ENCODE measurements around the gene SP8.
"Not testable (repeated sequence)": the region's sequence is repeated elsewhere in the genome, so short reads cannot be mapped to it uniquely, and the experiment has no call there.

Gene SP8

DNA sequence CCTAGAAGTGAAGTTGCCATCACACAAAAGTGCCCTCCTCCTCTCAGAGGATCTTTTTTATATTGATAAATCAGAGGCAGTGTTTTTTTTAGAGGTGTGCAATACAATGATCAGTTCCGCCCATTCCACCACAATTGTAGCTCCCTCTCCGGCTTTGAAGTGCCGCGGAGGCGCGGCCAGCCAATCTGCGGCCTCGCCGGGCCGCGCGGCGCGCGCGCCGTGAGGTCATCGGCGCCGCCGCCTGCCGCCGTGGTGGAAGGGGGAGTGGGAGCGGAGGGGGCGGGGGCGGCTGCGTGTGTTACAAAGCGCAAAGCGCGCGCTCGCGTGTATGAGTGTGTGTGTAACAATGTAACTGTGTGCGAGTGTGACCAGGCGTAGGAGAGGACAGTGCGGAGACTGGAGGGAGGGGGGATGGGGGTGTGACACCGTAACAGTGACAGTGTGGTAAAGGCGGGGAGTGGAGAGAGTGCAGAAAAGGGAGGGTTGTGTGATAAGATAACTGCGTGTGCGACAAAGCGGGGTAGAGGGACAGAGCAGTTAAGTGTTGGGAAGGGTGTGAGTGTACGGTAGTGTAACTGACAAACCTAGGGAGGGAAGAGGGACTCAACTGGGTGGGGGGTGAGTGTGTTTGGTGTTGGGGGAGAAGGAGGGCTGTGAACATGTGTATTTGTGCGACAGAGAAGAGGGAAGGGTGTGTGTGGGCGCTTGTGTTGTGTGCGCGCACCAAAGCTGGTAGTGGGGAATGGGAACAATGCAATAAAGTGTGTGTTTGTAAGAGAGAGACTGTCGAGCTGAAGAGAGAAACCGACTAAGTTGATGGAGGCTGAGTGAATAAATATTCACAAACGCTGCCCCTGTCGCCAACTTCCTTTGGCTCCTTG lies at the start of gene SP8:
Gene SP8, minus strand, starts transcription at position 108 of the 881 bp plus-strand sequence. Its CDS starts 88 bp downstream, at position 20.
- in situ Hi-C loops (cut with MboI; ENCODE audit: low sequenced_read_pairs) = no loop called here

DNA sequence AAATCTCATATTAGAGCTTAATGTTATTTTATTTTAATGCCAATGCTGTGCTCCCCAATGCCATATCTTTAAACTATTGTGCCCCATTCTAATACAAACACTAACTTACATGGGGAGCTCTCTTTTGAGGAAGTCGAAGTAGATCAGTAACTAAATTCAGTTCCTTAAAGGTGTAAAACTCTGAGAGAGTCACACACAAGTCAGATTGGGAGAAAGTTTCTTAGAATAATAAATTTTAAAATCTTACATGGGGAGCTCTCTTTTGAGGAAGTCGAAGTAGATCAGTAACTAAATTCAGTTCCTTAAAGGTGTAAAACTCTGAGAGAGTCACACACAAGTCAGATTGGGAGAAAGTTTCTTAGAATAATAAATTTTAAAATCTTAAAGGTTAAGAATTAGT lies 49.7 kb upstream of the SP8 start:
- in situ Hi-C loops (cut with MboI; ENCODE audit: low sequenced_read_pairs) = not testable (repeated sequence)

DNA sequence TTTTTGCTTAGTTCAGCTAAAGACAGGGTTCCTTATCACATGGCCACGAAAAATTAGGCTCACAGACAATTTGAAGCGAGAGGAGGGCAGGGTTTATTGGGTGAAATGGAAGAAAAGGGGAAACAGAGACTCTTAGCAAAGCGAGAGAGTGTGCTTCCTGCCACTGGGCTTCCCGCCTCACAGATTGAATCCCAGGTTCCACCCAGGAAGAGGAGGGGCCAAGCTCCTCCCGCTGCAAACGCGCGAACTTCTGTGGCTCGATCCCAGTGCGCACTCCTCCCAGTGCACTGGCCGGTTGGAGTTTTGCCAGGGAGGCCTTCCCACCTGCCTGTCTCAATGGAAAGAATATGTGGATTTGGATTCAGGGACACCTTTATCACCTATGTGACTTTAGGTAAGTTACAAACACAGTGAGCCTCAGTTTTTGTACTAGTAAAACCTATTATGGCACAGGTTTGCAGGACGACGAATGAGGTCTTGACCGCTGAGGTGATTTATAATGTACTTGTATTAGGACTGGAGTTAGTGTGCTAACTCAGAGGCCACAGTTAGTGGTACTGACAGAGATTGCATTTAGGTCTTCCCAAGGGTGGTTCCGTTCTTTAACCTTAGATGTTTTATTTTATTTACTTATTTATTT lies 48.5 kb upstream of the SP8 start:
- in situ Hi-C loops (cut with MboI; ENCODE audit: low sequenced_read_pairs) = no loop called here

DNA sequence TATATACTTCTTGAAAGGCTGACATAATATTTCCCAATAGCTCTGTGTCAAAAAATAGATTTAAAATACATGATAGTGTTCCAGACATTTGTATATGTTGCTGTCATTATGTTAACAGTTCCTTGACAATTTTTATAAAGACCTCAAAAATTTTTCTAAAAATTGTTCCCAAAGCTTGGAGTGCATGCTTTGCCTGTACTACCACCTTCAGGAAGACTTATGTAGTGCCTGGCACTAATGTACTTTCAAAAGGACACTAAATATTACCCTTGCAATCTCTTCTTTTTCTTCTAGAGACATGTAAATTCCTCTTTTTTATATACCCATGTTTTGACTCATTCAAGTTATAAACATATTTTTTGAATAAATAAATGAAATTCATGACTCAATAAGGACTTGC lies 48.0 kb upstream of the SP8 start:
- in situ Hi-C loops (cut with MboI; ENCODE audit: low sequenced_read_pairs) = no loop called here

DNA sequence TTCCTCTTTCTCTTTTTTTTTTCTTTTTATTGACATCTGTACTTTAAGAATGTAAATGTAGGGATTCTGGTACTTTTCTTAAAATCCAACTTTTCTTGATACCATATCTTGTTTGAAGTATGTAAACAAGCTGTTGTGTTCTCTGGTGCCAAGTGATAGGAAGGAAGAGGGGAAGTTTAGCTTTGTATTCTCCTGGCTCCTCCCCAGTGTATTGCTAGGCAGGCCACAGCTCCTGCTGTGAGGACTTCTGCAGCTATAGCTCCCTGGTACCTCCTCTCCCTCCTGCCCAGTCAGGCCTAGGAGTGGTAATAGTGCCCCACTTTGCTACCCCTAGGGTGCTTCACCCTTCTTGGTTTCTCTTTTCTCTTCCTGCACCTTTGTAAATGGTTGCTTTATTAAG lies 45.3 kb upstream of the SP8 start:
- in situ Hi-C loops (cut with MboI; ENCODE audit: low sequenced_read_pairs) = no loop called here

DNA sequence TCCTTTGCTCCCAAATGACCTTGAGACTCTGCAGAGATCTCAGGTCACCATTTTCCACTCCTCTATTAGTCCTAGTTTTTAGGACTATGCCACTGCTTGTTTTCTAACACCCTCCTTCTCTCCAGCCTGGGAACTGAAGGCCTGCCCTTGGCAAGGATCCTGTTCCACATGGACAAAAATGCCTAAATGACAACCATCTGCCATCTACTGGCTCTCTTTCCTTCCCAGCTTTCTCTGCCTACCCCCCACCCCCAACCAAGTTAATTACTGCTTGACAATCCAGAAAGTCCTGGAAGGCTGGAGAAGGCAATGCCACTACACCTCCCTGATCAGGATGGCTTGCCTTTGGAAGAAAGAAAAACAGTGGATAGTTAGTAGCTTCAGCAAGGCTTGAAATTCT lies 44.8 kb upstream of the SP8 start:
- in situ Hi-C loops (cut with MboI; ENCODE audit: low sequenced_read_pairs) = no loop called here

DNA sequence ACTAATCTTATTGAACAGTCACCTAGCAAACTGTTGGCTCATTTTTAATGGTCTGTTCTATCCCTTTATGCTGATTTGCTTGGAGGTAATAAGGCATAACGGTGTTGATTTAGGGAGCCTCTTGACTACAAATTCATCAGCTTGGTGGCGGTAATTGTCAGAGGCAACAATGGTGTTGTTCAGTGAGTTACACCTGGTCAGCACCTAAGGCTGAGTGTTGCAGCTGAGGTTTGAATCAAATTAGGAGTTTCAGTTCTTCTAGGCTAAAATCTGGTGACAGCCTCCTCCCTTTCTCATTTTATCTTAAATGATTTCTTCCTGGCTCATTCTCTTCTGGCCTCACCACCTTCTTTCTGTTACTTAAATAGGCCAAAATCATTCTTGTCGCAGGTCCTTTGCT lies 42.3 kb upstream of the SP8 start:
- in situ Hi-C loops (cut with MboI; ENCODE audit: low sequenced_read_pairs) = no loop called here

DNA sequence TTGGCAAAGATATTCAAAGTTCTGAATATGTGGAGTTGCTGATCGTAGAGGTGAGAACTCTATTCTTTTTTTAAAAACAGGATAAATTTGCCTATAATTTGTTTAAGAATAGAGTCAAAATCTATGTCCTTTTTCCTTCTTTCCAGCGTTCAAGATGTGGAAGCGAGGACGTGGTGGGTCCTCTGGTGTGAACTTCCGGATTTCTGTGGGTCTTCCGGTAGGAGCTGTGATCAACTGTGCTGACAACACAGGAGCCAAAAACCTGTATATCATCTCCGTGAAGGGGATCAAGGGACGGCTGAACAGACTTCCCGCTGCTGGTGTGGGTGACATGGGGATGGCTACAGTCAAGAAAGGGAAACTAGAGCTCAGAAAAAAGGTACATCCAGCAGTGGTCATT lies 40.5 kb upstream of the SP8 start:
- in situ Hi-C loops (cut with MboI; ENCODE audit: low sequenced_read_pairs) = no loop called here

DNA sequence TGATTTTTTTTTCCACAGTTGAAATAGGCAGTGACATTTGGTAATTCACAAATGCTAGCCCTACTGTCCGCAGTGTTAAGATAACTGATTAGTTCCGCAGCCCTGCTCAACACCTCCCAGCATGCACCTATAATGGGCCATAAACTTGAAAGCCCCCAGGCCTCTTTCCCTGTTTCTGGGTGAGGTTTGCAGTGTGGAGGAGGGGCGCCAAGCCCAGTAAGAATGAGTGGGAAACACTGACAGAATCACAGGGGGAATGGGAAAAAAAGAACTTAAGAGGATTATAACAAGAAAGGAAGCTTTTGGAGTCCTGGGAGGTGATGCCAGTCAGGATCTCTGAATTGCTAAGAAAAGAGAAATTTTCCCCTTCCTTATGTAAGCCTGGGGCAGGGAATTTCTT lies 39.6 kb upstream of the SP8 start:
- in situ Hi-C loops (cut with MboI; ENCODE audit: low sequenced_read_pairs) = no loop called here

DNA sequence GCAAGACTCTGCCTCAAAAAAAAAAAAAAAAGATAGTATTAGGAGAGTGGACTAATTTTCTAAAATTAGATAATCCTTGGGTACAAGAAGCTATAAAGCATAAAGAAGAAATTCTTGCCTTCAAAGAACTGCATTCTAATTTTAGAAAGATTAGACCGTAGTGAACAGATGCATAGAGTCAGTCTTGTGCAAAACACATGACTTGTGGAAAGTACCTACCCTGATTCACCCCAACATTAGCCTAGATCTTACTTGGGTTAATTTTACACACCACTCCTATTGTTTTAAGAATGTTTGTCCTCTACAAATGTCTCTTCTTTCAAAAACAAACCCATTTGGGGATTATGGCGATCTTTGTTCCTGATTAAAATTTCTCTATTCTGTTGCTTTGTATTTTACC lies 38.9 kb upstream of the SP8 start:
- in situ Hi-C loops (cut with MboI; ENCODE audit: low sequenced_read_pairs) = no loop called here

DNA sequence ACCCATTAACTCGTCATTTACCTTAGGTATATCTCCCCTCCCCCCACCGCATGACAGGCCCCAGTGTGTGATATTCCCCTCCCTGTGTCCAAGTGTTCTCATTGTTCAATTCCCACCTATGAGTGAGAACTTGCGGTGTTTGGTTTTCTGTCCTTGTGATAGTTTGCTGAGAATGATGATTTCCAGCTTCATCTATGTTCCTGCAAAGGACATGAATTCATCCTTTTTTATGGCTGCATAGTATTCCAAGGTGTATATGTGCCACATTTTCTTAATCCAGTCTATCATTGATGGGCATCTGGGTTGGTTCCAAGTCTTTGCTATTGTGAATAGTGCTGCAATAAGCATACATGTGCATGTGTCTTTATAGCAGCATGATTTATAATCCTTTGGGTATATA lies 34.7 kb upstream of the SP8 start:
- in situ Hi-C loops (cut with MboI; ENCODE audit: low sequenced_read_pairs) = not testable (repeated sequence)

DNA sequence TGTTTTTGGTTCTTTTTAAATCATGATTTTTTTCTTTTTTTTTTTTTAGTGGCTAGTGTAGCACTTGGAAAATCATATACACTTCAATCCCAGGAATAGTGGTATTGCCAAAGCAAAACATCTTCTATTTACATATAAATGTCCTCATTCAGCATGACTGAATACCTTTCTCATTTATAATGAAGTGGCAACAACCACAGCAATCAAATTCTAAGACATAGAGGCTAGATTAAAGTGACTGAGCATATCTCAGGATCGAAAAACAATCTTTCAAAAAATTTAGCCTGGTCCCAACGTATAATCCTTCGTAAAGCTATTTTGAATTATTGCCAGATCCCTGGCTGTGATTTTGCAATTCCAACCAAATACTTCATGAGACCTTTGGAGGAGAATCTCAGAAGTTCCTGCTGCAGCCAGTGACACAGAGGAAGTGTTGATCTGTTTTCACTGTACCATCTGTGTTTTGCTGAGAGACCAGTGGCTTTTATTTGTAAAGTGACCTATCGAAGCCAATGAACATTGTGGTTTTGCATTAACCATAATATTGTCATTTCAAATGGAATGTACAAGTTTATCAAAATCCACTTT lies 29.8 kb upstream of the SP8 start:
- in situ Hi-C loops (cut with MboI; ENCODE audit: low sequenced_read_pairs) = no loop called here

DNA sequence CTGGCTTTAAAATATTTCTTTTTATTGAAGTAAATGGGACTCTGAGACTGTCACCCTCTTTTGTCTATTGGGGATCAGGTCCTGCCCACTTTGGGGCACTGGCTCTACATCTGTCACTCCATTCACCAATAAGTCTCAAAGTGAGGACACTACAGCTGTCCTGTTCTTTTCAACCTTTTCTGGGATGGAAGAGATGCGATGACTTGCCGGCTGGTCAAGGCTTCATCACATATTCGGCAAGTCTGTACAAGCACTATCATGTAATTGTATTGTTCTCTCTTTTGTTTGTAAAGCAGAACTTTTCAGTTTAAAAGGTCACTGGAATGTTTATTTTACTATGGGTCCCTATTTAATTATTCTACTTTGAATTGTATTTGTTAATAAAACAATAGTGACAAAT lies 17.7 kb upstream of the SP8 start:
- in situ Hi-C loops (cut with MboI; ENCODE audit: low sequenced_read_pairs) = no loop called here

DNA sequence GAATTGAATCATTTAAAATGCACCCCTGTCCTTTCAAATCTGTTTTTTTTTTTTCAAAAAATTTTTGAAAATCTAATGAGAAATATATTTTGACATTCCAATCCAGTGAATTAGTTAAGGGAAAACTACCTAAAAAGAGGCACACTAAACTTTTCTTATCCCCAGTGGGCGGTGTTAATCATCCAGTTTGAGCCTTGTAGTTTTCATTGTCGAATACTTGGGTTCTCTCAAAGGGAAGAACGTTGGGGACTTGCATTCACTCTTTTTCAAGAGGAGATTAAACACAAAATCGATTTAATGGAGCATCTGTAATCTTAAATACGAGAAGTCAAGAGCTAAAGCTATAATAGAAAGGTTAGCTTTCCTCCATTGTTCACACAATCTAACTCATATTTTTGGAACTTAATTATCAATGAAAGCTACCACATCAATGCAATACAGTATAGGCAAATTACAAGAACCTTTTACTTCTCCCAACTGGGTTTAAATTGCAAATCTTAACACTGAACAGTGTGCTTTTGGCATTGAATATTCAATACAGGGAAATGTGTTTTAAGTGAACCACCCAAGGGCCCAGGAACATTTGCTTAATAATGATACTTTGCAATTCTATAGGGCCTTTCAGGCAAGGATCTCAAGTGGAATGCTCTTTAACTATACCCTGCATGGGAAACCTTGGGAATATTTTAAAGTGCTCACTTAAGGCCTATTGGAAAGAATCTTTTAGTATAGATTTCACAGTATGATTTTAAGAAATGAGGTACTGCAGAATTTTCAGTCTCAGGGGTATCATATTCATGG lies 13.1 kb upstream of the SP8 start:
- in situ Hi-C loops (cut with MboI; ENCODE audit: low sequenced_read_pairs) = no loop called here

DNA sequence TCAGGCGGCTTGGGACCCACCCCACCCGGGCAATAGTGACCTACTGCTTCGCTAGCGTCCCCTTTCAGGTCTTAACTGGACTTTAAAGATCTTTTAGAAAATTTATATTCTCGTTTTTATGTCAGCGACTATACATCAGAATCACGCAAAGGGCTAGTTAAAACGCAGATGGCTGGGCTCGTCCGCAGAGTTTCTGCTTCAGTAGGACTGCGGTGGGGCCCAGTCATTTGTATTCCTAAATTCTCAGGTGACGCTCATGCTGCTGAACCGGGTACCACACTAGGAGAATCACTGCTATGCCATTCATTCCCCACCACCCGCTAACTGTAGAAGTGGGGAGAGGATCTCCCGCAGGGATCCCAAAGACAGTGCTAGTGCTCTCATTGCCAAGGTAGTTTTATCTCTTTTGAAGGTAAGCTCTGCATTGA lies 12.0 kb upstream of the SP8 start:
- in situ Hi-C loops (cut with MboI; ENCODE audit: low sequenced_read_pairs) = no loop called here

DNA sequence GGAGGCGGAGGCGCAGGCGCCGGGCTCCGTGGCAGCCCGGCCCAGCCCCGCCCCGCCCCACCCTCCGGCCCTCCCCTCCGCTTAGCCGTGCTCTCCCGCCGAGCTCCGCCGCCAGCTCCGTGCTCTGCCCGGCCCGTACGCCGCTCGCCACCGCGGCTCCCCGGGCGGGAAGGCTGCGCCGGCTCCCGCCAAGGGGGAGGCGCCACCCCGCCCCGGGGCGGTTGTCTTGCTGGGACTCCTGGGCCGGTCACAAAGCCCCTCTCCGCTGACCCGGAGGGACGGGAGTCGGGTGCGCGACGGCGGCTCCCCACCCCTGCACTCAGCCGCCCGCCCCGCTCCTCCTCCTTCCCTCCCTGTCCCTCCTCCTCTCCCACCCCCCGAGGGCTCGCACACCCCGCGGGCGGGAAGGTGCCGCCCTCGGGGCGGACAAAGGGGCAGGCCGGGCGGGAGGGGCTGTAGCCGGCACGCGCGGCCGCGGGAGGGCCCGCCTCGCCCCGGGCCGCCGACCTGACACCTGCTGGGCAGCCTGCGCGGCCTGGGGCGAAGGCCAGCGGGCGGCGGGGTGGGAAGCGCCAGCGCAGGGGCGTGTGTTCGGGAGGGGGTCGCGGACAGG lies 11.5 kb upstream of the SP8 start:
- in situ Hi-C loops (cut with MboI; ENCODE audit: low sequenced_read_pairs) = no loop called here

DNA sequence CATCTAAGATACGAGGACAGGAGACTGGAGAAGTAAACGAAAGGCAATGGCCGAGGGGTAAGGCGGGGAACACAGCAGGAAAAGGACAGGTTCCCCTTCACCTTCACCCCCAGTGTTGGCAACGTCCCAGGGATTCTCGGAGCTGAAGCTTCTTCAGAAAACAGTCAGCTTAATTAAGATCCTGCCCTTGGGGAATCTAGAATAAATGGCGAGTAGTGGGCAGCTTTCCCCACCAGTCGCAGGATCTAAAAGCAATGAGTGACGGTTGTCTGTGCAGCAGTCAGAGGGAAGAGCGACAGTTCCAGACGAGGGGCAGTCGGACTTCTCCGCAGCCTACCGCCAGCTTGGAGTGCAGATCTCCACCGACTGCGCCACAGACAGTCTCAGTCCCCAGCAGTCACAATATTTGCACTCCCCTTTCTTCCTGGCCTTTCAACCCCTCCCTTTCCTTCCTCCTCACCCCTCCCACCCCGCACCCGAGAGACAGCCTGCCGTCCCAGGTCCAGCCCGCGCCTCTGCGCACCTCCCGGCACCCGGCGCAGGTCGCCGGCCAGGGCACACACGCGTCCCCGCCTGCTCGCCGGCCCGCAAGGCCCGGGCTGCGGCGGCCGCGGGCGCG lies 10.9 kb upstream of the SP8 start:
- in situ Hi-C loops (cut with MboI; ENCODE audit: low sequenced_read_pairs) = no loop called here

DNA sequence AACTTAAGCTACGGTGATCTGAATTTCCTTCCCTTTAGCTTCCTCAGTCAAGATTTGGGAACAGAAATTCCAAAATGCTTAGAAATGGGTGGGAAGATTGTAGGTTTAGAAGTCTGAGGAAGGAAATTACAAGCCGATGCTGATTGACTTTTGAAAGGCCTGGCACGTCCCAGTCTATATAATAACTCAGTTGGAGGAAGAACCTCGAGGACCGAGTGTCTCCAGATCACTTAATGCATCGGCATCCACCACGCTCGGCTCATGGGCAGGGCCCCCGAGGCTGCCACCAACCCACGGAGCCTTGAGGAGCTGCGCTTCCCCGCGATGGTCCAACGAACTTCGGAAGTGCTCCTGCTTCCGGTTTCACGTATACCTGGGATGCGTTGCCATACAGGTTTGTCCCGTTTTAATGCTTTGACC lies 10.4 kb upstream of the SP8 start:
- in situ Hi-C loops (cut with MboI; ENCODE audit: low sequenced_read_pairs) = no loop called here

DNA sequence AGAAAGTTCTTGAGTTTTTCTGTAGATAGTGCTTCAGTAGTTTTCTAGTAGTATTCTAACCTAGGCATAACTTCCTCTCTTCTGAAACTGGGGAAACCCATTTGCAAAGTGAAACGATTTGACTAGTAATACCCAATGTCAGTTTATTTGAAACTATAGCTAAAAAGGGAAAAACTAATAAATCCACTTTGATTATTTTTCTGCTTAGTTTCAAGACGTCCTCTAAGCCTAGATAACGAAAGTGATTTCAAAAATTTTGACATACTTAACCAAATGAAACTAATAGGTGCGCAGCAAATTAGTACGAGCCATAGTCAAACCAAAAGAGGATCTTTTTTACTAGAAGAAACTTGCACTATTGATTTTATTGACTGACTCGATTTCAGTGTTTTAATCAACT lies 9.8 kb upstream of the SP8 start:
- in situ Hi-C loops (cut with MboI; ENCODE audit: low sequenced_read_pairs) = no loop called here

DNA sequence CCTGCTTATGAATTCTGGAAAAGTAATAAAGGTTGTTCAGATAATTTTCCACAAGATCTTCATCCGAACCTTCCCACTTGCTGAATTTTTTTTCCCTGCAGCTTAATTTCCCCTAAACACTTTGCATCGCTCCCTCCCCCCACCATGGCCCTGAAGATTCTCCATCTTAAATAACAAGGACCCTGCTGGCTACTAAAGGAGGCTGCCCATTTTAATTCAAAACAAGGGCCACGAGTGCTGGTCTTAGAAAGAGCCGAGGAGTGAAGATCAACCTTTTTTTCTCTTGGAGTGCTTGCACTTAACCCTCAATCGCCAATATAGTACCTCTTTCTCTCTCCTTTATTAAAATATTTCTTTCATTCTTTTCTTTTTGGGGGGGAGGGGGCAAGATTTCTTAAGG lies 9.2 kb upstream of the SP8 start:
- in situ Hi-C loops (cut with MboI; ENCODE audit: low sequenced_read_pairs) = no loop called here
